ENCODE measurements around the gene KIF12.

The KIF12 gene

DNA sequence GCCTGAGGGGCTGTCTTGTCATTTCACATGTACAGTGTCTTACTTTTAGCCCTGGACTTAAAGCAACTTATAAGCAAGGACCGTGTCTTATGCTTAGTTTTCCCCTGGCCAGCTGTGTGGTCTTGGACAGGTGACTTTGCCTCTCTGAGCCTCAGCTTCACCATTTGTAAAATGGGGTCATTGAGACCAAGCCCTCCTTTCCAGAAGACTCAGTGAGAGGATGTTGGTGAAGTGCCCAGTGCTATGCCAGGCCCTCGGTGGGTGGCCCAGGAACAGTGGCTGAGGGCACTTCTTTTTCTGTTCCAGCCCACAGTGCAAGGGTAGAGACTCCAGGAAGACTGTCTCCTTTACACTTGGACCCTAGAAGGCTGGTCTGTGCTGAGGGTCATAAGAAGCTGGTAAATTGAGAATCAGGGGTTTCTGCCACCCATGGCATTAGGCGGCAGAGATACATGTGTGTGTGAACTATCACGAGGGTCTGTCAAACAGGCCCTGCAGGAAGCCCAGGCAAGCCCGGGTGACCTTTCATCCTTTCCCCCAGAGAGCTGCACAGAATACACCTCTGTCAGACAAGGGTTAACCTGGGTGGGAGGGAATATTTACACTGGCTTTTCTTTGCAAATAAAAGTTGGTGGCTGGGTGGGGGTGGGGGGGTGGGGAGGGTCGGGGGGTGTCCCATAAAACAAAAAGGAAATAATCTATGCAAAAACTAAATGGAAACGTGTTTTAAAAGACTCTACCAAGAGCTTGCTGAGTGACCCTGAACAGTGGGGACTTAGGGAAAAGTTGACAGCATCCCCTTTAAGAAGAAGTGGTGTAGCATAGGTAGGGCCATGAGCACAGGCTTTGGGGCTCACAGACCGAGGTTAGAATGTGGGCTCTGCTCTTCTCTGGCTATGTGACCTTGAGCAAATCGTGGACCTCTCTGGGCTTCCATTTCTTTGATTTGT lies 20.4 kb upstream of the KIF12 start:
- TF ChIP-seq CTCF (IDR thresholded peaks at IDR 0.05; ENCODE audit: low read depth, low read length, missing control alignments): no peak
- no peak overlapping the region for H3K4me3 ChIP-seq (replicated peaks; ENCODE audit: low read depth, low read length)
- DNase-seq (ENCODE audit: extremely low read depth, low read depth): no peak

- DNase-seq (ENCODE audit: extremely low read depth, low read depth): no peak
Measured at GRCh38 chr9:114117996-114118830, 19.1 kb upstream of the KIF12 start.

DNA sequence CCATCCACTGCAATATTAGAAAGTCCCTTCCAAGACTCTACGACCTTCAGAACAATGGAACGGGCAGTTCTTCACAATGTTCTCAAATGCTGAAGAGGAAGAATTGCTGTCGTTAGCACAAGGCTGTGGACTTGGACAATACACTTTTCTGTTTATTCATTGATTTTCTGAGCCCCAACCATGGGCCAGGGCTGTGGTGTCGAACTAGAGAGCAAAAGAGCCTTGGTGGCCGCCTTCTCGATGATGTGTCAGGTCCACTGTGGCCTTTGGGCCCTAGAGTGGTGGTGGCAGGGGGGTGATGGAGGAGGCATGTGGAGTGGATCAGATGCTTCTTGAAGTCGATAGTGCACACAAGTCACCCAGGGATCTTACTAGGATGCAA lies 18.5 kb upstream of the KIF12 start:
- TF ChIP-seq CTCF (IDR thresholded peaks at IDR 0.05; ENCODE audit: low read depth, low read length, missing control alignments): no peak
- H3K4me3 ChIP-seq (replicated peaks; ENCODE audit: low read depth, low read length): no peak overlapping the region
- no peak for DNase-seq (ENCODE audit: extremely low read depth, low read depth)

More at GRCh38 chr9:114117996-114118830, 19.1 kb upstream of the KIF12 start:
- TF ChIP-seq CTCF (IDR thresholded peaks at IDR 0.05; ENCODE audit: low read depth, low read length, missing control alignments): no peak
- H3K4me3 ChIP-seq (replicated peaks; ENCODE audit: low read depth, low read length): no peak overlapping the region

DNA sequence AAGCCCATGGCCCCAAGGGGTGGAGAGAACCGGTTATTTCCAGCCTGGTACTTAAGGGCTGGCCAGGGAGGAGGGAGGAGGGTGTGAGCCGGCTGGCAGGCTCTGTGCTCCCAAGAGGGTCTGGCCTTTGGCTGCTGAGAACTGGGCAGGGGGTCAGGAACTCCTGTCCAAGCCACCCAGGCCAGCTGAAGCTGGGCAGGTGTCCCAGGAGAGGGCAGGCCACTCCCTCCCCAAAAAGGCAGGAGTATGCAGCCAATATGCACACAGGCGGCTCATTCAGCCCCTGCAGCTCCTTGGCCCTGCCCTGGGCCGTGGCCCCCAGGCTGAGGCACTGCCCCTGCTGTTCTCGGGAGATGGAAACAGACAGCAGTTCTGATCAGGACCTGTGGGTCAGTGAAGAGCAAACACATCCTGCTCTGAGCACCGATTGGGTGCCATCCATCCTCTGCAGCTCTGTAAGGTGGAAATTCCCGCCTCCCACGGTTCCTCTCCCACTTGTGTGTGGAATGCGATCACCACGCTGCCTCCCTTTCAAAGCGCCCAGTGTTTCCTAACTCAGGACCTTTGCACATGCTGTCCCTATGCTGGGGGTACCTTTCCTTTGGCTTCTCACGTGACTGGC lies 17.1 kb upstream of the KIF12 start:
- DNase-seq (ENCODE audit: extremely low read depth, low read depth): no peak
- H3K4me3 ChIP-seq (replicated peaks; ENCODE audit: low read depth, low read length): no peak overlapping the region
- no peak for TF ChIP-seq CTCF (IDR thresholded peaks at IDR 0.05; ENCODE audit: low read depth, low read length, missing control alignments)

GRCh38 chr9:114115654-114116125 lies 16.6 kb upstream of the KIF12 start:
- no peak for DNase-seq (ENCODE audit: extremely low read depth, low read depth)
- no peak for TF ChIP-seq CTCF (IDR thresholded peaks at IDR 0.05; ENCODE audit: low read depth, low read length, missing control alignments)
- no peak overlapping the region for H3K4me3 ChIP-seq (replicated peaks; ENCODE audit: low read depth, low read length)

DNA sequence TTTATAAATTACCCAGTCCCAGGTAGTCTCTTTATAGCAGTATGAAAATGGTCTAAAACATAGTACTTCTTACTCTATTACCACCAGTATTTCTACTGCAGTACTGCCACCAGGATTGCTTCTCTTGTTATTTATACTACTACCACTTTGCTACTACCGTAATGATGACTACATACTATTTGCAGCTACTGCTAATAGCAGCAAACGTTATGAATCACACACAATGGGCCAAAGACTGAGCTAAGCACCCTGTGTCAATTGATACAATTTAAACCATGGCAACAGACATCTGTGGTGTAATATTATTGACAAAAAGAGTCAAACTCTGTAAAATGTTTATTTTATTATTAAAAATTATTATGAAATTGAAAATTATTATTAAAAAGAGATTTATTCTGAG lies 15.3 kb upstream of the KIF12 start:
- no peak for DNase-seq (ENCODE audit: extremely low read depth, low read depth)
- no peak for TF ChIP-seq CTCF (IDR thresholded peaks at IDR 0.05; ENCODE audit: low read depth, low read length, missing control alignments)
- H3K4me3 ChIP-seq (replicated peaks; ENCODE audit: low read depth, low read length): no peak overlapping the region

All from HFF-Myc (cell line).